ENCODE measurements around the gene SKA2.
"Not testable (repeated sequence)": the region's sequence is repeated elsewhere in the genome, so short reads cannot be mapped to it uniquely, and the experiment has no call there.

SKA2 gene, protein sequence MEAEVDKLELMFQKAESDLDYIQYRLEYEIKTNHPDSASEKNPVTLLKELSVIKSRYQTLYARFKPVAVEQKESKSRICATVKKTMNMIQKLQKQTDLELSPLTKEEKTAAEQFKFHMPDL

DNA sequence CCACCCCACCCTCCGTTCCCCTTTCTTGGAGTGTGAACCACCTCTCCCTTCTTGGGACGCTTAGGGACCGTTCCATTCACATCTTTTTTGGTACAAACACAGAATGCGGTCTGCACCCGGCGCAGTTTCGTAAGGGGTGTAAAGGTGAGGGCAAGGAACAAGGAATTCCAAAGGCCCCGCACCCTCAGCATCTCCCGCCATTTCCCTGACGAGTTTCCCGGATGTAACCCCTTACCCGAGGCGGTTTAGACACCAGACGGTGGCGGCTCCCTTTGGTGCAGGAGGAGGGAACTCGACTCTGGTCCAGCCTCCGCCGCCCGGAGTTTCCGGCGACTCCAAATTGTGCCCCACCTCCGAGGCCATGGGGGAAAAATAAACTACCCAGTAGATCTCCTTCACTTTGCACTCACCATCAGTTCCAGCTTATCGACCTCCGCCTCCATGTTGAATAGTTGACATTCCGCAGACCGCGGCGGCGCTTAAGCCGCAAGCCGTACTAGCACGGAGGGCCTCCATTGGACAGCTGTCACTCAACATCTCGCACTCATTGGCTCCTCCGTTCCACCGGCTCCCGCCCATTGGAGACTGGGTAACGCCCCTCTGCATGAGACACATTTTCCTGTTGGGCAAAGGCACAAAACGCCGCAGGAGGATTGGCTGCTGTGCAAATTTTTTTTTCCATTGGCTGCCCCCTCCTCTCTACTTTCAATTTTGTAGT lies at the start of gene SKA2:
Gene SKA2 (minus strand): TSS at position 466 of the 718 bp plus-strand sequence. CDS start 23 bp downstream, at position 443.
- peak; percentile 93 for DNase-seq (ENCODE audit: low read depth)

- DNase-seq (ENCODE audit: low read depth) = no peak
Measured at GRCh38 chr17:59202320-59202719, 47.3 kb upstream of the SKA2 start.

GRCh38 chr17:59199398-59199797 lies 44.4 kb upstream of the SKA2 start:
- DNase-seq (ENCODE audit: low read depth) = no peak

DNA sequence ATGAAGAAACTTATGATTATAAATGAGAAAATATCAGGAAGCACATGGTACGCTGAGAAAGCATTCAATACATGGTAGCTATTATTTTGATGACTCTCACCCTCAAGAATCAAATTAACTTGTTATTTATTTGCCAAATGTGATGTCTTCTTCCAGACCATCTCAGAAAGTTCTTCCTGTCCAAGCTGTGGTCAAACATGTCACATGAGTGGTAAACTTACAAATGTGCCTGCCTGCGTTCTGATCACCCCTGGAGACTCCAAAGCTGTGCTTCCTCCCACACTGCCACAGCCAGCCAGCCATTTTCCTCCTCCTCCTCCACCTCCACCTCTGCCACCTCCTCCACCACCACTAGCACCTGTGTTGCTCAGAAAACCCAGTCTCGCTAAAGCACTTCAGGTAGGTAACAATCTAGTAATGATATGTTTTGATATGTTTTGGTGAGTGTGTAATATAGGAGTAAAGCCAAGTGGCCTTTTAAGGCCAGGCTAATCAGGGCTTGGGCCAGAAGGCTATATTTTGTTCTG lies 38.4 kb upstream of the SKA2 start:
- DNase-seq (ENCODE audit: low read depth) = no peak

GRCh38 chr17:59190806-59191205 lies 35.8 kb upstream of the SKA2 start:
- DNase-seq (ENCODE audit: low read depth) = no peak

DNA sequence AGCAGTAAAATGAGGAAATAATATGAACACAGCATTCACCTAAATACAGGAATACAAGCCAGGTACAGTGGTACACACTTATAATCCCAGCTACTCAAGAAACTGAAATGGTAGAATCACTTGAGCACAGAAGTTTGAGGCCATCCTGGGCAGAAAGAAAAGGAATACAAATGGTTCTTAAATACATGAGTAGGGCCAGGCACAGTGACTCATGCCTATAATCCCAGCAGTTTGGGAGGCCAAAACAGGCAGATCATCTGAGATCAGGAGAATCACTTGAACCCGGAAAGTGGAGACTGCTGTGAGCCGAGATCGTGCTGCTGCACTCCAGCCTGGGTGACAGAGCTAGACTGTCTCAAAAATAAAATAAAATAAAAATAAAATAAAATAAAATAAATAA lies 31.9 kb upstream of the SKA2 start:
- DNase-seq (ENCODE audit: low read depth) = no peak

- DNase-seq (ENCODE audit: low read depth) = no peak
Measured at GRCh38 chr17:59185997-59186396, 31.0 kb upstream of the SKA2 start.

GRCh38 chr17:59181481-59181880 lies 26.5 kb upstream of the SKA2 start:
- DNase-seq (ENCODE audit: low read depth) = no peak

GRCh38 chr17:59180626-59181025 lies 25.6 kb upstream of the SKA2 start:
- no peak for DNase-seq (ENCODE audit: low read depth)

- DNase-seq (ENCODE audit: low read depth) = not testable (repeated sequence)
Measured at GRCh38 chr17:59179601-59180000, 24.6 kb upstream of the SKA2 start.

DNA sequence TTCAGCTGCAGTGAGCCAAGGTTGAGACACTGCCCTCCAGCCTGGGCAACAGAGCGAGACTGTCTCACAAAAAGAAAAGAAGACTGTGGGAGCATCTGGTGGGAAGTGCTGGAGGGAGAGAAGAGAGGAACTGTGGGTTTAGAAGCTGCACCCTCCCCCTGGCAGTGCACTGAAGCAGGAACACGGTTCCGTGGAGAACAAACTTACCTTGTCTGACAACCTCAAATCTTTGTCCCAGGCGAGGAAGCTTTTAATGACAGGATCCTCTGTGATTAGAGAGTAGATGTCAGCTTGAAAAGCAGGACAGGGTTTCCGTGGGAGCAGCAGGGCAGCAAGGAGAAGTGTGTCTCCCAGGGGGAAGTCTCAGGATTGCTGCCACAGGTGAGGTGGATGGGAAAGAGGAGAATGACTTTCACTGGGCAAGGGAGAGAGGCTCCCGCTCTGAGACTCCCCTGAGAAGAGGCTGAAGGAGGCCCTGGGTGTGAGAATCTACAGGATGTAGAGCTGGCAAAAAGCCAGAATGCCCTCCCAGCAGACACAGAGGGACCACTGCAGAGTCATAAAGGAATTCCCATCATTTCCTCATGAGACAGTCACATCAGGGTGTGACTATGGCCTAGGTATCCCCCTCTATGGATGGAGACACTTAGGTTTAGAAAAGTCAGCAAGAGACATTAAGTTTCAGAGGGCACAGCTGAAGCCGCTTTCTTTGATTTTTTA lies 23.4 kb upstream of the SKA2 start:
- no peak for DNase-seq (ENCODE audit: low read depth)

DNA sequence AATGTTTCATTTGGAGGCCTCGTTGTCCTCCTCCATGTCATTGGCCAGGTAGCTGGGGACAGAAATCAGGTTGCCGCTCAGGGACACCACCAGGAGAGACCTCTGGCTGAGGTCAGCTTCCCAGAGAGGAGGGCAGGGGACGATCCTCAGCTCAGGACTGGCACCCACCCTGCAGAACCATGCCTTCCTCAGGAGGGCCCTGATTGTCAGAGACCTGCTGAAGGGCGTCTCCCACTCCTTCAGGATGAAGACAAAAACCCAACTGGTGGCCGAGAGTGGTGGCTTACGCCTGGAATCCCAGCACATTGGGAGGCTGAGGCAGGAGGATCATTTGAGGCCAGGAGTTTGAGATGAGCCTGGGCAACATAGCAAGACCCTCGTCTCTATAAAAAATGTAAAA lies 20.1 kb upstream of the SKA2 start:
- DNase-seq (ENCODE audit: low read depth) = no peak

DNA sequence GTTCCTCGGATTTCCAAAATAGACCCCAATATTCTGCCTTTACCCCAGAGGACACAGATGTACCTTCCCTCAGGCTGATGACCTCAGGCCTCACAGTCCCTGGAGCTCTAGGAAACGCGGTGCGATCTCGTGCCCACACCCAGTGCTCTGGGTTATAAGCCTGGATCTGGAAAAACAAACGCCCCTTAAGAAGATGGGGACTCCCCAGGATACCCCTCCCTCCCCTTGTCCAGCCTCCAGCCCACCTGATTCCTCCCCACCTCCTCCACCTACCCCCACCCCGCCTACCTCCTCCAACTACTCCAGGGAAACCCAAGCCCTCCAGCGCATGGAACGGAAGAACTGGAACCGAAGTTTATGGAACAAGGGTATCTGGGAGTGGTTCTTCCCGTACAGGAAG lies 19.7 kb upstream of the SKA2 start:
- DNase-seq (ENCODE audit: low read depth) = no peak

GRCh38 chr17:59172436-59173004 lies 17.5 kb upstream of the SKA2 start:
- DNase-seq (ENCODE audit: low read depth) = no peak

DNA sequence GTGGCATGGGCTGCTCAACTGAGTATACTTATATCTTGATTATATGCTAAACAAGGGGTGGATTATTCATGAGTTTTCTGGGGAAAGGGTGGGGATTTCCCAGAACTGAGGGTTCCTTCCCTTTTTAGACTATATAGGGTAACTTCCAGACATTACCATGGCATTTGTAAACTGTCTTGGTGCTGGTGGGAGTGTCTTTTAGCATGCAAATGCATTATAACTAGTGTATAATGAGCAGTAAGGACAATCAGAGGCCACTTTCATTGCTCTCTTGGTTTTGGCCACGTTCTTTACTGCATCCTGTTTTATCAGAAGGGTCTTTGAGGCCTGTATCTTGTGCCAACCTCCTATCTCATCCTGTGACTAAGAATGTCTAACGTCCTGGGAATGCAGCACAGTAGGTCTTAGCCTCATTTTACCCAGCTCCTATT lies 12.6 kb upstream of the SKA2 start:
- no peak for DNase-seq (ENCODE audit: low read depth)

DNA sequence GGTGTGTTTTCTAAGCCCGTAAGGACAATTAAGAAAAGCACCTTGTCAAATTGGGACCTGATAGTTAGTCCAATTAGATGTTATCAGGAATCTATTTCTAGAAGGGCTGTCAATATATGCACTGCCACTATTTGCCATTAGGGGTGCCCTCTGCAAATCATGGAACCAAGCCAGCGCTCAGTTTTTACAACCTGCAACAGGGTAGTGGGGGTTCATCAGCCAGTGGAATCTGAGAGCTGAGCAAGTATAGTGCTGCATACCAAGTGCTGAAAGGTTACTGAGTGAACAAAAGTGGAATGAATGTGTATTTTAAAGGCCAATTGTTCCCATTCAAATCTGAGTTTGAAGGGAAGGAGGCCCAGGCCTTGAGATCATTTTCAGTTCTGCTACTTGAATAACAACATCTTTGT lies 11.0 kb upstream of the SKA2 start:
- no peak for DNase-seq (ENCODE audit: low read depth)

DNA sequence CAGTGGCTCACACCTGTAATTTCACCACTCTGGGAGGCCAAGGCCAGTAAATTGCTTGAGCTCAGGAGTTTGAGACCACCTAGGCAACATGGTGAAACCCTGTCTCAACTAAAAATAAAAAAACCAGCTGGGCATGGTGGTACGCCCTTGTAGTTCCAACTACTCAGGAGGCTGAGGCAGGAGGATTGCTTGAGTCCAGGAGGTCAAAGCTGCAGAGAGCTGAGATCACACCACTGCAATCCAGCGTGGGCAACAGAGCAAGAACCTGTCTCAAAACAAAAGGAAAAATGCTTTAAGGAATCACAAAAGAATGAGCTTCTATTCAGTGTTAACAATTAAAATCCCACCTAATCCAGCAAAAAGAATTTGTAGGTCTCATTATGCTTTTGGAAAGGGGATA lies 6.5 kb upstream of the SKA2 start:
- no peak for DNase-seq (ENCODE audit: low read depth)

DNA sequence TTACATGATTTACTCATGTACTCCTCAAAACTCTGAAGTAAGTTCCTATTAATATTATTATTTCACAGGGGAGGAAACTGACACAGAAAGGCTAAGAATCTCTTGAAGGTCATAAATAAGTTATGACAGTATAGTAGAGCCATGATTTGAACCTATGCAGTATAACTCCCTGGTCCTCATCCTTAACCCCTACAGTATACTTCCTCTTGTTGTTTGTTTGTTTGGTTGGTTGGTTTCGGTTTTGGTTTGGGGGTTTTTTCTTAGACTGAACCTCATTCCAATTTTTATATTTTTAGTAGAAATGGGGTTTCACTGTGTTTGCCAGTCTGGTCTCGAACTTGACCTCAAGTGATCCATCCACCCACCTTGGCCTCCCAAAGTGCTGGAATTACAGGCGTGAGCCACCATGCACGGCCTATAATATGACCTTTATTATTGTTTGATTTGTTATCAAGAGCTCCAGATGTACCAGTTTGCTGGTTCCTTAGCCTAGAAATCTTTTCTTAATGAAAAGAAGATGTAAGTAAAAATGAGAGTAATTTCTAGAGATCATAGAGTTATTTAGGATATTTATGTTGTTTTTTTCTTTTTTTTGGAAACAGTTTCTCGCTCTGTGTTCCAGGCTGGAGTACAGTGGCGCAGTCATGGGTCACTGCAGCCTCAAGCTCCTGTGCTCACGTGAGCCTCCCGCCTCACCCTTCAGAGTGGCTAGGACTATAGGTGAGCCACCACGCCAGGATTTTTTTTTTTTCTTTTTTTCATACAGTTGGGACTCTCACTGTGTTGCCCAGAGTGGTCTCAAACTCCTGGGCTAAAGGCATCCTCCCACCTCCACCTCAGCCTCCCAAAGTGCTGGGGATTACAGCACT lies 5.4 kb upstream of the SKA2 start:
- DNase-seq (ENCODE audit: low read depth) = no peak

DNA sequence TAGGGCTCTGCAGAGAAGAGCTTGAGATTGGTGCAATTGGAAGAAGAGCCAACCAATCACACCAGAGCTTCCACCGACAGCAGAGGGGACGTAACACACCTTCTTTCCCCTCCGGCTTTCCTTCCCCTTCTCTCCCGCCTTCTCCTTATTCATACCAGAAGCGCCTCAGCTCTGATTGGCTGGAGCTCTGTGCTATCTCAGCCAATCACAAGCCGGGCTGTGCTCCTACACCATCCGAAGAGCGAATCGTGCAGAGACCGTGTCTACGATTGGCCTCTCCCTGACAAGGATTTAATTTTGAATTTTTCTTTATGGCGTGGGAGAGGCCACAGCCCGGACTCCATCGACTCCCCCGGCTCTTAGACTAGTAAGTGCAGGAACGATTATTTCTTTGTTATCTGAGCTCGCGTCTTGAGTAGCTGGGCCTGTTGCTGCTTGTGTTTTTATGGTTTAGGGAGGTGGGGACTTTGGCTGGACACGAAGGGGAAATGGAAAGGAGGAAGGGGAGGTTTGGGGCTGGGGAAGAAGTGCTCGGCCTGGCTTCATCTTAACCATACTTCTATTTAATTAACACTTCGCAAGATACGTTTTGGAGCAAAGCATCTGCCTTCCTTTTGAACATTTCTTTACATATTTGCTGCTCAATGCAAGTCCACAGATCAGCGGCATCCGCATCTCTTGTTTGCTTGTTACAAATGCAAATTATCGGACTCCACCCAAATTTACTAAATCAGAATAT lies 622 bp upstream of the SKA2 start, which contains the start of gene PRR11:
Gene PRR11 (plus strand): TSS at position 308 of the 739 bp plus-strand sequence. CDS start 14,007 bp downstream, outside the sequence.
- DNase-seq (ENCODE audit: low read depth) = peak; percentile 79

GRCh38 chr17:59154292-59154720 lies 680 bp downstream of the SKA2 start:
- no peak for DNase-seq (ENCODE audit: low read depth)

GRCh38 chr17:59152925-59153324 lies 2.1 kb downstream of the SKA2 start:
- no peak for DNase-seq (ENCODE audit: low read depth)

Data from stimulated activated CD8-positive, alpha-beta memory T cell treated with anti-CD3 and anti-CD28 coated beads, Interleukin-4, amount 100 ng/mL, for 24 hours (primary cell).